ENCODE results near the gene IMMT.

Gene IMMT

DNA sequence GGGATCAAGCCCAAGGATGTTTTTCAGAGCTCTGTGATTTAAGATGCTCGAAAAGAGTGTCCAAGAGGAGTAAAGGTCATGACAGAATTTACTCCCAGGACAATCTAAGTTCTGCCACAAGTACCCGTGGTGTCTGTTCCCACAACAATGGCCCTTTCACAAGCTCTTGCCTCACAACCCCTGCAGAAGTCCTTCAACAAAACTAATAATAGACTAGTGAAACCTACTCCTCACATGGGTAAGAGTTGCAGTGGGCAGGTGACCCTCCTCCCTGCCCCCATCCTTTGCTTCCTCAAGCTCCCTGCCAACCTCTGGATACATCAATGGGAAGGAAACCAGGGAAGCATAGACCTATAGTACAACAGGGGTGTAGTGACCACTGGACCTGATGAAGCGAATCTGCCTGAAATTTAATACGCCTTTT, 54.3 kb downstream of the IMMT start:
- no peak for DNase-seq (ENCODE audit: low read depth in 2 of 2)

DNA sequence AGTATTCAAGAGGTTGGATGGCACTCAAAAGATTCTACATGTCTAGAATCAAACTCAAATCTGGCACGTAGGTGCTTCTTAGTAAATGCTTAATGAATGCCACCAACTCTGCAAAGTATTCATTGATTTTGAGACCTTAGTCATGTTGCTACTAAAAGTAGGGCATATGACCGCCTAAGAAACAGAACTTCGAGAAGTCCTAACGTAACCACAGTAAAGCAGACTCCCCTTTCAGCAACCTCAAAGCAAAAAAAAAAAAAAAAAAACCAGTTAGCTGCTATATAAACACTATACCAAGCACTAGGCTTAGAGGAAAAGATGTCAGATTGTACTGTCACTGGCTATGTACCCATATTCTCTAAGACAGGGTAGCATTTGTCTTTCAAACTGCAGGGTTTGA, 55.3 kb downstream of the IMMT start:
- DNase-seq (ENCODE audit: low read depth in 2 of 2), result no peak

DNA sequence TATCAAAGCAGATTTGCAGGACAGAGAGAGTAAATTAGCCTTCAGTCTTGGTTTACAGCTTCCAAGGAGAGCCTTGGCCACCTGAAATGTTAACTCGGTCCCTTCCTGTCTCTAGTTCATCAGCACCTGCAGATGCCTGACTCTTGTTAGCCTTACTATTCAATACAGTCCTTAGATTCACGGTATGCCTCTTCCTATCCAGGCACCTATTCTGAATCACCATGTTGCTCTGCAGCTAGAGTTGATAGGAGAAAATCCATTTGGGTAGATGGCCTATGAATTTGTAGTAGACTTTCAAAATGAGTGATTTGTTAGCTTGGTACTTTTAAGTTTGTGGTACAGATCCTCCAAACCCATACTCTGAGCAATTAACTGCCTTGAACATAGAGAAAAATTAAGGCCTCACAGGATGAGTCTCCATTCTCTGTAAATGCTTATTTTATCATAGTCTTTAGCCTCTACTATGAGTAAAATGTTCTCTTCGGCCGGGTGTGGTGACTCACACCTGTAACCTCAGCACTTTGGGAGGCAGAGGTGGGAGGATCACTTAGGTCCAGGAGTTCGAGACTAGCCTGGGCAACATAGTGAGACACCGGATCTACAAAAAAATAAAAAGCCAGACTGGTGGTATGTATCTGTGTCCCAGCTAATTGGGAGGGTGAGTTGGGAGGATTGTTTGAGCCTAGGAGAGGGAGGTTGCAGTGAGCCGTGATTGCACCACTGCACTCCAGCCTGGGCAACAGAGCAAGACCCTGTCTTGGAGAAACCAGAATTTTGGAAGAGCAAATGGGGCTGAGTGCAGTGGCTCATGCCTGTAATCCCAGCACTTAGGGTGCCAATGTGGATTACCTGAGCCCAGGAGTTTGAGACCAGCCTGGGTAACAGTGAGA, 56.3 kb downstream of the IMMT start:
- no peak for DNase-seq (ENCODE audit: low read depth in 2 of 2)

DNA sequence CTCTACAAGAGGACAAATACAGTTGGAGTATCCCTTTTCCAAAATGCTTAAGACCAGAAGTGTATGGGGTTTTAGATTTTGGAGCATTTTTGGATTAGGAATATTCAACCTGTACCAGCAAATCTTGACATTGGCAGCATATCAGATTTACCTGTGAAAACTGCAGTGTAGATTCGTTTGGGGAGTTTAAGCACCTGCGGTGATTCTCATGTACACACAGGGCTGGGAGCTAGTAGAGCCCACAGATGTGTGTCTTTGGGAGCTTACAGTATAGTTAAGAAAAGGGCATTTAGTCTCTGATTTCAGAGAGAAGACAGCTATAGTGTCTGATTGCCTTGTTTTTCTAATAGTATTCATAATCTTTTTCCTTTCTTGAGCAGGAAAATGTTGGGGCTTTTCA, 59.1 kb downstream of the IMMT start:
- no peak for DNase-seq (ENCODE audit: low read depth in 2 of 2)

DNA sequence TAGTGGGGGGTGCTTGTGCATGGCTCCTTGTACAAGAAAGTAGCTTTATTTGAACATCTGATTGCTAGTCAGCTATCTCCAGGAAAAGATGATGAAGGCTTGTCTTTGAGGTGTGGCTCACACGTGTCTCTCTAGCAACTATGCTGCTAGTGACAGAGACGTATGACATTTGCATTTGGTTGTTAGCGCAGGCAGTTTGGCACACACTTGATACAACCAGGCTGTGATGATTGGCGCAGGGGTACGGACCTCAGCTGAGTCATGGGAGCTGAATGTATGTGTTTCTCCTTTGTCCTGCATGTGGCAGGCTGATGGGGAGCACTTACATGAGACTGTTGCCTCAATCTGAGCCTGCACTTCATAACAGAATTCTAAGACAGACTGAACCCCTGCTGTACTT, 59.6 kb downstream of the IMMT start:
- DNase-seq (ENCODE audit: low read depth in 2 of 2), result no peak

DNA sequence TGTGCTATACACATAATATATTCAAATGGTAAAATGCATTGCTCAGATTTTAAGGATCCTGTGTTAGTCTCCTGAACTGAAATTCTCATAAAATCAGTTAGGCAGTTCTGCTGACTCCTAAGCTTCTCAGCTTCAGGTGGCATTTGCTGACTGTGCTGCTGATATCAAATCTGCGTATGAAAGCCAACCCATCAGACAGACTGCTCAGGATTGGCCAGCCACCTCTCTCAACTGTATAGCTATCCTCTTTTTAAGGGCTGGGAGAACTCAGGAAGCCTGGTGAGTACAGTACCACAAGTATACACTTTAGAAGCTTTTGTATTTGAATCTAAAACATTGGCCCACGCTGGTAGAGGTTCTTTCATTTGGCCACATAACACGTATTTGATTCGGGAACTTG, 60.6 kb downstream of the IMMT start:
- no peak for DNase-seq (ENCODE audit: low read depth in 2 of 2)

DNA sequence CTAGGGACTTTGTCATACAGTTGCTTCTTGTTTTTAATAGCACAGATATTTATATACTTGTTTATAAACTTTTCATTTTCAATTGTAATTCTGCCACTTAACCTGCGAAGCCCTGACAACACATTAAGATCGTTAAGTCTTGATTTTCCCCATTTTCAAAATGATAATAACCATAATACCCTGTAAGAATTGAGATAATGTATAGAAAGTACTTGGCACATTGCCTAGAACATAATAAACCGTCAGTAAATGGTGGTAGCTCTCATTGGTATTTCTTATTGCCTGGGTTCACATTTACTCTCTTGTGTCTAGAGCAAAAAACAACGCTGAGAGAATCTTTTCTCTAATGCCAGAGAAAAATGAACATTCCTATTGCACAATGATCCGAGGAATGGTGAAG, 70.6 kb downstream of the IMMT start:
- DNase-seq (ENCODE audit: low read depth in 2 of 2), result no peak

DNA sequence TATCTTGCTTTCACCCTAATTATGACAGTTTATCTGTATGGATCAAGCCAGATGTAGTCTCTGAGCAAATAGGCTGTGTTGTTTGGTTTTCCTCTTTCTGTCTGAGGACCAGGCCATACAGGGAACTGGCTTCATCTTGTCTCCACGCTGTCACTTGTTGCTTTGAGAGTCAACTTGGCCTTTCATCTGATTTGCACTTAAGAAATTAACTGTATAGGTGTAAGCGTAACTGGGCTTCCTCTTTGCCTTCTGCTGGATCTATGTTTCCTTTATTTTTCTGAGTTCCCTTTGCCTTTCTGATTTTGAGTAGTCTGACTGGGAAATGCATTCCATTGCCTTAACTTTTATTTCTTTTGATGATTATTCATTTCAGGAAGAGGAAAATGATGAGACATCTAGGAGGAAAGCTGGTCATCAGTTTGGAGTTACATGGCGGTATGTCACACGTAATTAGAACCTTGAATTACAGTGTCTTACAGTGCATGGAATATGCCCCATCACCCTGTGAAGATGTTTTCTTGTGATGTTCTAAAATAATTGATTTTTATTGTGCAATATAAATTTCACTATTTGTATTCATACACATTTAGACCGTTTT, 71.8 kb downstream of the IMMT start:
- no peak for DNase-seq (ENCODE audit: low read depth in 2 of 2)

DNA sequence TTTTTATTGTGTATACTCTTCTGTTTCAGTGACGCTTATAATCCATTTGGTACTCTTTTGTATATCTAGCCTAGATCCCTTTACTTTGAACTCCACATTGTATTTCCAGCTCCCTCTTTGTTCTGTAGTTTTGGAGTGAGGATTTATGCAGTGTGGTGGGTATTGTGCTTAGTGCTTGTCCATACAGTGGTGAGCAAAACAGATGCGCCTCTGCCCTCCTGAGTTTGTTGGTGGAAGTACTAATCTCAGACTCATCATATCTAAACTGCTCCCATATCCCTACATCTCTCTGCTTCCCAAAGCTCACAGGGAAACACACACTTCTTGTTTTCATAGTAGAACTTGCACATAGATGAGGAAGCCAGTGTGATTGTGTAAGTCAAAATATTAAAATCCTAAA, 77.1 kb downstream of the IMMT start:
- DNase-seq (ENCODE audit: low read depth in 2 of 2), result no peak

DNA sequence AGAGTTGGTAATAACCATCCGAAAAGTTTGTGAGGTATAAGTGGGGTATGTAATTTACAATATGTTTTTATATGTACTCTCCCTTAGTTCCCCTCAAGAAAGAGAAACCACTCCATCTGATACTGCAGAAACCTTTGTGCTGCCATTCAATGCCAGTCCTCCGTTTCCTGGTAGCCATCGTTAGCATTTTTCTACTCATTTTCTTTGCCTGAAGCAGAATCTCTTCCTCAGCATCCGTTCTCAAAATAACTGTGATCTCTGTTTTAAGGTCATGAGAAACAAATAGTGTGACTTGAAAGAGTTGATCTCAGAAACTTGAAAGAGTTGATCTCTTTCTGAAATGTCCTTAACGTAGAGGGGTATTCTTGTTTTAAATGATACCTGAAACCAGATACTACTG, 88.2 kb downstream of the IMMT start:
- DNase-seq (ENCODE audit: low read depth in 2 of 2), result no peak

DNA sequence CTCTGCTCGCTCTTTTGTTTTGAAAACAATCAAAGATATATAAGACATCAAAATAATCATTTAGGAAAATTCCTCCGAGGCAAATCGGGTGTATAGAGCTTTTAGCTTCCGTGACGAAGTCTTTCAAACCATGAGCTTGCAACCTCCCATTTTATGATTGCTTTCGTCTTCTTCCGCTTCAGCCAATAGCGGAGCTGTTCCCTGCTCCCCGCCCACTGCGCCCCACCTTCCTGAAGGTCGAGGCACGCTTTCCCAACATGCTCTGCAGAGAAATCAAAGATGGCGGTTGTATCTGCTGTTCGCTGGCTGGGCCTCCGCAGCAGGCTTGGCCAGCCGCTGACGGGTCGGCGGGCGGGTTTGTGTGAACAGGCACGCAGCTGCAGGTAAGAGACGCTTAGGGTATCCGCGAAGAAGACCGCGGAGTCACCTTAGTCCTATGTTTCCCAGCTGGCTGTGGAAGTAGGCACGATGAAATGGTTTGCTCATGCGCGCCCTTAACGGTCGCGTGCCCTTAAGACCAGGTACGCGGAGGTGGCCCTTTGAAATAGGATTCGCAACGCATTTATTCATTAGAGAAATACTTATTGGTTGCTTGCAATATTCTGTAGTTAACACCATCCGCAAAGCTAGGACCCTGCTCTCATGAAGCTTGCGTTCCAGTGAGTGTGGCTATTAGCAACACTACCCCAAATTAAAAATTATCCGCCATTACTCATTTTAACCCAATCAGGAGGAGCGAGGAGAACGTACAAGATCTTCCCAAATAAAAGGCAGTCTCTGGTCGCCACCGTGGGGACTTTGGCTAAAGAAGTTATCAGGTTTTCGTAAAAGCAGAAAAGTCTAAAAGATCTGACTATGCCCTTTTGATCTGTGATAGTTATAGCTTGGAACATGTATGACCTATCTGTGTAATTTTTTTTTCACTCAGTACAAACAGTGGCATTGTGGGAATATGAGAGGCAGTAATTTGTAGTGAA, 89.0 kb downstream of the IMMT start, which contains the start of gene PTCD3:
PTCD3 (plus strand) TSS at position 267 of the 977 bp plus-strand sequence; CDS start at position 280, 13 bp downstream.
- DNase-seq (ENCODE audit: low read depth in 2 of 2), result peak; percentile 91 to 92

DNA sequence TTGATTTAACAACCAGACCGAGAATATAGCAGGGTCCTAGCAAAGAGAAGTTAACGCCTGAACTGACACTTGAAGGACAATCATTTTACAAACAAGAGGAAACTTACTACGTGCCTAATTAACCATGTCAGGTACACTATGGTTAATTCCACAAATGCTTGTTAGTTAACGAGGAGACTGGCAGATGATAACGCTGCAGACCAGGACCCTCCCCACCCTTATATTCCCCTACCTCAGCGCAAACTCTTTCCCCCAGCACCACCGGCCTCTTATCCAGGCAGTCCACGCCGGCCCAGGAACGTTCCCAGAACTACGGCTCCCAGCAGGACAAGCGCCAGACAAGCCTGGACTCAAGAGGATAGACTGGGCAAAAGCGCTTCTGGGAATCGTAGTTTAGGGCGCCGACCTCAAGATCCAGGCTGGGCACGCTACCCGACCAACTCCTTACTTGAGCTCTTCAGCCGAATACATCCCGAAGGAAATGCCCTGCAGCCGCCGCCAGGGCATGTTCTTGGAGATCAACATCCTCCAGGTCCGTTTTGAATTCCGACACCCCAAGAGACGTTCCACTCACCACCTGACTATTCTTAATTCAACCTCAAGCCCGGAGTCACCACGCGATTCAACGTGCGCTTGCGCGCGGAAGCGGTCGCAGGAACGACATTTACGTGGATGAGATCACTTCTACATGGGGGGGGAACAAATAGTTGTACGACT, 89.9 kb downstream of the IMMT start, which contains the start of gene POLR1A:
POLR1A (minus strand) TSS at position 635 of the 717 bp plus-strand sequence; CDS start at position 525, 110 bp downstream.
- peak; percentile 59 to 63 for DNase-seq (ENCODE audit: low read depth in 2 of 2)

DNA sequence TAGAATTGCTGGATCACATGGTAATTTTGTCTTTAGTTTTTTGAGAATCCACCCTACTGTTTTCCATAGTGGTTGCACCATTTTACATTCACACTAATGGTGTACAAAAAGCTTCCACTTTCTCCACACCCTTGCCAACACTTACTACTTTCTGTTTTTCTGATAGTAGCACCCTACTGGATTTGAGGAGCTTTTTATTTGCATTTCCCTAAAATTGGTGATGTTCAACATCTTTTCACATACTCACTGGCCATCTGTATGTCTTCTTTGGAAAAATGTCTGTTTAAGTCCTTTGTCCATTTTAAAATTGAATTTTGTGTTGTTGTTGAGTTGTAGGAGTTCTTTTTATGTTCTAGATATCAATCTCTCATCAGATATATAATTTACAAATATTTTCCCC, 93.1 kb downstream of the IMMT start:
- no peak for DNase-seq (ENCODE audit: low read depth in 2 of 2)

DNA sequence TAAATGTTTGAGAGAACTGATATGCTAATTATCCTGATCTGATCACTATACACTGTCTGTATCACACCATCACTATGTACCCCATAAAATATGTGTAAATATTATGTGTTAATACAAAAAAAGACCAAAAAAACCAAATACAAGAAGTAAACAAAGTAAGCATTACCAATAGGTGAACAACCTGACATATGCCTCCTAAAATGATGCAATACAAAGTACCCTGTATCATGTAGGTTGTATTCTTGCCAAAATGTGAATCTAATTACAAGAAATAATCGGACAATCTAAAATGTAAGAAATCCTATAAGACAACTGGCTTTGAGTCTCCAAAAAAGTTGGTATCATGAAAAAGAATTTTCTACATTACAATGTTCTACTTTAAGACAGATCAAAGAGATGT, 97.3 kb downstream of the IMMT start:
- no peak for DNase-seq (ENCODE audit: low read depth in 2 of 2)

DNA sequence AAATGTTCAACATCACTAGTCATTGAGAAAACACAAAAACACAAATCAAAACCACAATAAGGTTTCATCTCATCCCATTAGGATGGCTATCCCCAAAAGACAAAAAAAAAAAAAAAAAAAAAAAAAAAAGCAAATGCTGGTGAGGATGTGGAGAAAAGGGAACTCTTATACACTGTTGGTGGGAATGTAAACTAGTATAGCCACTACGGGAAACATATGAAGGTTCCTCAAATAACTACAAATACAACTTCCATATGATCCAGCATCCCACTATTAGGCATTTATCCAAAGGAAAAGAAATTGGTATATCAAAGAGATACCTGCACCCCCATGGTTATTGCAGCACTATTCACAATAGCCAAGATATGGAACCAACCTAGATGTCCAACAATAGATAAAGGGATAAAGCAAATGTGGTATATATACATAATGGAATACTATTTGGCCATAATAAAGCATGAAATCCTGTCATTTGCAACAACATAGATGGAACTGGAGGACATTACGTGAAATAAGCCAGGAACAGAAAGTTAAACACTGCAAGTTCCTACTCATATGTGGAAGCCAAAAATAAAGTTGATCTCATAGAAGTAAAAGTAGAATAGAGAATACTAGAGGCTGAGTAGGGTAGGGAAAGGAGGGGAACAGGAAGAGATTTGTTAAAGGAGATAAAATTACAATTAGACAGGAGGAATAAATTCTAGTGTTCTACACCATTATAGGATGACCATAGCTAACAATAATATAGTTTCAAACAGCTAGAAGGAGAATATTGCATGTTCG, 98.0 kb downstream of the IMMT start:
- DNase-seq (ENCODE audit: low read depth in 2 of 2), result no peak

DNA sequence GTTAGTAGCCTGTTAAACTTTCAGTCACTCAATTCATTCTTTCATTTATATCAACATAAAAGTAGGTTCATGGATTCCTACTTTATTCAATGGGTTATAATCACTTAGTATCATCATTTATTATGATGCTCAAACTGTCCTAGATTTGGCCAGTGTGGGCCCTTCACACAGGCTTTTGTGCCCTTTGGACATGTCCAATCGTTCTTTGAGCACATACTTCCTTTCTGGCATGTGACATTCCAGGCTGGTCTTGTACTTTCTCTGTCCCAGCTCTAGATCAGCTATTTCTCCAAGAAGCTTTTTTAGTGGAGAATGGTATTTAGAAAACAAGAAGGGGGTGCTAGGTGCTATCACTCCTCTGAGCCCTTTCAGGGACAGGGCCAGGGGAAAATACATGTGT, 101.0 kb downstream of the IMMT start:
- DNase-seq (ENCODE audit: low read depth in 2 of 2), result no peak

All from activated CD4-positive, alpha-beta T cell treated with anti-CD3 and anti-CD28 coated beads for 24 hours (primary cell).